NCI-H1092 treated with DMSO at 0.1 percent for 48 hours (cell line): ENCODE data around the gene MIA2.

ENCODE experiments used
- DNase-seq: peaks from one replicate; lab custom pipeline; 2025; lab: John Stamatoyannopoulos, UW

Gene MIA2

GRCh38 chr14:39383741-39384140 is 150.0 kb downstream of the MIA2 start:
- no peak for DNase-seq

- no peak for DNase-seq
Measured at GRCh38 chr14:39384177-39384576, 150.5 kb downstream of the MIA2 start.

GRCh38 chr14:39393289-39393688 is 159.6 kb downstream of the MIA2 start:
- DNase-seq = no peak

GRCh38 chr14:39395555-39396254 is 162.0 kb downstream of the MIA2 start:
- no peak for DNase-seq

GRCh38 chr14:39396448-39396847 is 162.7 kb downstream of the MIA2 start:
- no peak for DNase-seq

GRCh38 chr14:39398382-39398781 is 164.7 kb downstream of the MIA2 start:
- no peak for DNase-seq

GRCh38 chr14:39406560-39406959 is 172.8 kb downstream of the MIA2 start:
- no peak for DNase-seq

- DNase-seq = no peak
Measured at GRCh38 chr14:39416072-39416471, 182.4 kb downstream of the MIA2 start.

GRCh38 chr14:39417014-39417413 is 183.3 kb downstream of the MIA2 start:
- no peak for DNase-seq

- DNase-seq = no peak
Measured at GRCh38 chr14:39419272-39419671, 185.6 kb downstream of the MIA2 start.

GRCh38 chr14:39422243-39422642 is 188.5 kb downstream of the MIA2 start:
- no peak for DNase-seq

- no peak for DNase-seq
Measured at GRCh38 chr14:39423793-39424192, 190.1 kb downstream of the MIA2 start.

GRCh38 chr14:39425947-39426346 is 192.2 kb downstream of the MIA2 start:
- no peak for DNase-seq

GRCh38 chr14:39426605-39427004 is 192.9 kb downstream of the MIA2 start:
- peak; percentile 59 for DNase-seq

- no peak for DNase-seq
Measured at GRCh38 chr14:39428118-39428517, 194.4 kb downstream of the MIA2 start.

- no peak for DNase-seq
Measured at GRCh38 chr14:39430762-39431415, 197.2 kb downstream of the MIA2 start.

GRCh38 chr14:39431416-39432178 is 197.9 kb downstream of the MIA2 start:
- peak; percentile 49 for DNase-seq

- DNase-seq = peak; percentile 98
Measured at GRCh38 chr14:39432179-39432618, 198.5 kb downstream of the MIA2 start, which contains the start of gene FBXO33. Gene FBXO33, minus strand, starts transcription at chr14:39432433. Its CDS starts 271 bp downstream, at chr14:39432162.

GRCh38 chr14:39432619-39433451 is 199.1 kb downstream of the MIA2 start:
- peak; percentile 97 for DNase-seq

GRCh38 chr14:39433452-39433813 is 199.7 kb downstream of the MIA2 start:
- DNase-seq = no peak

GRCh38 chr14:39434401-39434800 is 200.7 kb downstream of the MIA2 start:
- DNase-seq = no peak

GRCh38 chr14:39435241-39435640 is 201.5 kb downstream of the MIA2 start:
- no peak for DNase-seq
